Superior temporal gyrus (tissue), 1 donor: ENCODE results near the gene FAM171A1.
"Not testable (repeated sequence)": the region's sequence is repeated elsewhere in the genome, so short reads cannot be mapped to it uniquely, and the experiment has no call there.

Source experiments
- DNase-seq: peaks from one replicate; pipeline ENCODE4 v3.0.0-alpha.2; 2016; ENCODE audit errors: extremely low spot score

FAM171A1 gene

DNA sequence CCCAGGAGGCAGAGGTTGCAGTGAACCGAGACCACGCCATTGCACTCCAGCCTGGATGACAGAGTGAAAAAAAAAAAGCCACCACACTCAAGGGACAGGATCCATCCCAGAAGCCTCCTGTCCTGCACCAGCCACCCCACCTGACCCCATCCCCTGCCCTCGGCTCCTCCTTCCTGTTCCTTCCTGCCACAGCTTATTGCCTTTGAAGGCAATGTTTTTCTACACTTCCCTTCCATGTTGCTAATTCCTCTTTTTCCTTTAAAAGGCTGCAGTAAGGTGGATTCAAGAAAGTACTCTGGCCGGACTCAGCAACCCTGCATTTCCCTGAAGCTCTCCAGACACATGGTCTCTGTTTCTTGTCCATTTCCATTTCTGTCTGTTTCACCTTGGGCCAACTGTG is 80.9 kb downstream of the FAM171A1 start:
- no peak for DNase-seq

DNA sequence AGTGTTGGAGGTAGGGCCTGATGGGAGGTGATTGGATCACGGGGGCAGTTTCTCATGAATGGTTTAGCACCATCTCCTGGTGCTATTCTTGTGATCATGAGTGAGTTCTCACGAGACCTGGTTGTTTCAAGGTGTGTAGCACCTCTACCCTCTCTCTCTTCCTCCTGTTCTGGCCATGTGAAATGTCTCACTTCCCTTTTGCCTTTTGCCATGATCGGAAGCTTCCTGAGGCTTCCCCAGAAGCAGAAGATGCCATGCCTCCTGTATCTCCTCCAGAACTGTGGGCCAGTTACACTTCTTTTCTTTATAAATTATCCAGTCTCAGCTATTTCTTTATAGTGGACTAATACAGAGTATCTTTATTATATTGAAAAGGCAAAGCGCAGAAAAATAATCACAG is 90.1 kb downstream of the FAM171A1 start:
- no peak for DNase-seq

DNA sequence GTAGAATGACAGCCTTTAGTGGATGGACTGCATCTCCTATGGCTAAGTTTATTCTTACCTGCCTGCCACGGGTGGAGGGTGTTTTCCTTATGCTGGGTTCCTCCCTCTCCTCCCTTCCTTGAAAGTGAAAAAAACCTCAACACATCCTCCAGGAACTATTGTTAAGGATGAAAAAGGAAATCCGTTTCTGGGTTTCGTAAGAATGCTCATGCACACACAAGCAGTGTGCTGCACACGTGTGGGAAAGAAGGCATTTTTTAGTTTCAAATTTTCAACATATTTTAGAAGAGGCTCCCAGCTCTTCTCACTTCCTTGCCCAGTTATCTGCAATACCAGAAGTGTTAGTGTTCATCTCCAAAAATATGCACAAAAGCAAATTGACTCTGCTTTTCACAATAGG is 90.6 kb downstream of the FAM171A1 start:
- DNase-seq = peak; percentile 44

DNA sequence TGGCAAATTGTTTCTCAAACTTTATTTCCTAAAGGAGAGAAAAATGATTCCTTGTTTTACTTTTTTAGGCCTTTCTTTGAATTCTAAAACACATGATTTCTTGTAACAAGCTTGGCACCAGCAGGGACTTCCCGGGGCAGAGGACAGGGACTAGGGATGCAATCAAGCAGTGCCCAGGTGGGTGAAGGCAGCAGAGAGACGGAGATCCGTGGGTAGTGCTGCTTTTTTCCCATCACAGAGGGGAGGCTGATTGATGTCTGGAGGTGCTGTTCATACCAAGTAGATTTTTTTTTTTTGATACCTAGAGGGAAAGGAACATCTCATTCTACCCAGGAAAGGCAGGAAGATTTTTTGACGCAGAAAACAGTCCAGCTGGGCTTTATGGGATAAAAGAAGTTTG is 91.9 kb downstream of the FAM171A1 start:
- DNase-seq = no peak

DNA sequence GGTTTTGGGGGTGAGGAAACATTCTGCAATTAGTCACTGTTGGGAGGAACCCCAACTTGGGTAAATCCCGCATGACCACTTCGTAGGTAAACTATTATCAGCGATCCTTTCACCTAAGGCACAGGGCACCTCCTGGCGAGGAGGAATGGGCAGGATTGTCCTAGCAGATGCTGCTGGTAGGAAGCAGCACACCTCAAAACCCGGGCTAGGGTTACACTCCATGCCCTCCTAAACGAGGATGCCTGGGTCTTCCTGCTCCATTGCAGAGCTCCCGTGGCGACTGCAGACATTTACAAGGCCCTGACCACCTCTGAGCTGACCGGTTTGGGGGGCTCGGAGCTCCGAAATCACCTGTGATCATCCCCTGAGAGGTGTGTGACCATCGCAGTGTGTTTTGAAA is 92.3 kb downstream of the FAM171A1 start:
- no peak for DNase-seq

DNA sequence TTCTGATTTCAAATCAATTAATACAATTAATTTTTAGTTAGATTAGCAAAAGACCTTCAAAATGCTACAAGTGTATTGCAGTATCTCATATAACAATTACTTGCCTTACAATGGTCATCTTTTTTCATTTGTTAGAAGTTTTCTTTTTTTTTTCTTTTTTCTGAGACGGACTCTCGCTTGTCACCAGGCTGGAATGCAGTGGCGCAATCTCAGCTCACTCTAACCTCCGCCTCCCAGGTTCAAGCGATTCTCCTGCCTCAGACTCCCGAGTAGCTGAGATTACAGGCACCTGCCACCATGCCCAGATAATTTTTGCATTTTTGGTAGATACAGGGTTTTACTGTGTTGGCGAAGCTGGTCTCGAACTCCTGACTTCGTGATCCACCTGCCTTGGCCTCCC is 95.0 kb downstream of the FAM171A1 start:
- not testable (repeated sequence) for DNase-seq

DNA sequence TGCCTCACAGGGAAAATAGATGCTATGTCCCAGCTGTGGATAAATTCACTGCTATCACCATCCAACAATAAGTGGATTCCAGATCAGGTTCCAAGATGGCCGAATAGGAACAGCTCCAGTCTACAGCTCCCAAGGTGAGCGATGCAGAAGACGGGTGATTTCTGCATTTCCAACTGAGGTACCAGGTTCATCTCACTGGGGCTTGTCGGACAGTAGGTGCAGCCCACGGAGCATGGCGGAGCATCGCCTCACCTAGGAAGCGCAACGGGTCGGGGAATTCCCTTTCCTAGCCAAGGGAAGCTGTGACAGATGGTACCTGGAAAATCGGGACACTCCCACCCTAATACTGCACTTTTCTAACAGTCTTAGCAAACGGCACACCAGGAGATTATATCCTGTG is 101.3 kb downstream of the FAM171A1 start:
- not testable (repeated sequence) for DNase-seq

DNA sequence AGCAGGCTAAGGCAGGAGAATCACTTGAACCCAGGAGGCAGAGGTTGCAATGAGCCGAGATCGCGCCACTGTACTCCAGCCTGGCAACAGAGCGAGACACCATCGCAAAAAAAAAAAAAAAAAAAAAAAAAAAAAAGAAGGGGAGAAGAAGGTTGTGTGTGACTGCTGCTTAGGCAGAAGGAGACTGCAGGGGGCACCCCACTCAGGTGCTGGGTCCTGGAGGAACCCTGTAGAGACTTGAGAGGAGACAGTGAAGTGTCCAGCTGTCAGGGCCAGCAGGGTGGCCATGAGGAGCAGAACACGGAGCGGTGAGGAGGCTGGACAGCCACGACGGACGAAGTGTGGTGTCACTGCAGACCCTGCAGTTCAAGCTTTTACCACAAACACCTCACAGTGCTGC is 103.6 kb downstream of the FAM171A1 start:
- DNase-seq = no peak

DNA sequence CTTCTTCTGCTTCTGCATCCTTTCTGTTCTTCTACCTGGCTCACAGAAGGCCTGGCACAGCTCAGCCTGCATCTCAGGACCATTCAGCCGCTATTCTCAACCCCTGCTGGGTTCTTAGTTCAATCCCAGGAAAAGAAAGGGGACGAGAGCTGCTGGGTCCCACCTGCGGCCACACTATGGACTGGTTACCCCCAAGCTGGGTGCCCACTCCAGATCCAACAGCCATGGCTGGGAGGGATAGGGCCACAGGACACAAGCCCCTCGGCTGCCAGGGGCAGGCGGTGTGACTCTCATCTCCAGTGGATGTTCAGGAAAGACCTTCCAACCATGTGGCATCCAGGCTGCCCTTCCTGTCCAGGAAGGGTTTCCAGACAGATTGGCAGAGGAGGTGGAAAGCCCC is 105.0 kb downstream of the FAM171A1 start:
- no peak for DNase-seq

DNA sequence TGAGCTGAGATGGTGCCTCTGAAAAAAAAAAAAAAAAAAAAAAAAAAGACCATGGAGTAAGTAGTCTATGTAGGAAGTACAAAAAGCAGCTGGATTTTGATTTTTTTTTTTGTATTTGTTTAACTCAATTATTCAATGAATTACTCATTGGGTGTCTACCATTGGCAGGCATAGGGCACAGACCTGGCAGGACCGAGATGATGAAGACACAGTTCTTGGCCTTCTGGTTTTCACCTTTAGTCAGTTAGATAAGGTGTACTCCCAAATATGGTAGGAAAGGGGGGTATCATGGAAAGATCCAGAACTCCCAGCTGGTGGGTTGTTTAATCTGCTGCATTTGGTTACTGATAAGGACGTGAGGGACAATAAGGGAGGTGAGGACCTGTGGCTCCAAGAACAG is 105.5 kb downstream of the FAM171A1 start:
- no peak for DNase-seq

DNA sequence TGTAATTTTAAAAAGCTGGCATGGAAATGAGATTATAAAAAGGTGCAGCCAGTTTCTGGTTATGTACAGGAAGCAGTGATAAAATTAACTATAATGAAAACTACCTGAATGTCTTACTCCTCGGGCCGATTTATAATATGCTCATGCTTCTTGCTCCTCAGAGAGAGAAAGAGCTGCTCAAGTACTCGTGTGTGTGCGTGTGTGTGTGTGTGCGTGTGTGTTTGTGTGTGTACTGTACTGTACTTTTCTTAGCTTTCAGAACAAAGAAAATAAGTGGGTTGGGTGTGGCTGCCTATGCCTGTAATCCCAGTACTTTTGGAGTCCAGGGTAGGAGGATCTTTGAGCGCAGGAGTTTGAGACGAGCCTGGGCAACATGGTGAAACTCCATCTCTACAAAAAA is 106.0 kb downstream of the FAM171A1 start:
- DNase-seq = no peak

DNA sequence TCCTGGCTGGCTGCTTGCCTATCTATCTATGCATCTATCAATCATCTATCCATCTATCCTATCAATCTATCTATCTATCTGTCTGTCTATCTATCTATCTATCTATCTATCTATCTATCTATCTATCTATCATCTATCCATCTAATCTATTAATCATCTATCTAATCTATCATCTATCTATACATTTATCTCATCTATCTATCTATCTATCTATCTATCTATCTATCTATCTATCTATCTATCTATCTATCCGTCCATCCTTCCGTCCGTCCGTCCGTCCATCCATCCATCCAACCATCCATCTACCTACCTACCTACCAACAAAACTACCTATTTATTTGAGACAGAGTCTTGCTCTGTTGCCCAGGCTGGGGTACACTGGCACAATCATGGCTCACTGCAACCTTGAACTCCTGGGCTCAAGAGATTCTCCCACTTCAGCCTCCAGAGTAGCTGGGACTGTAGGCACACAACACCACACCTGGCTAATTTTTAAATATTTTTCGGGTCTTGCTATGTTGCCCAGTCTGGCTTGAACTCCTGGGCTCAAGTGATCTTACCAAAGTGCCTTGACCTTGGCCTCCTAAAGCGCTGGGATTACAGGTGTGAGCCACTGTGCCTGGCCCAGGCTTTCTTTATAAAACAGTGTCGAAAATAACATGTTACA is 107.3 kb downstream of the FAM171A1 start:
- no peak for DNase-seq

DNA sequence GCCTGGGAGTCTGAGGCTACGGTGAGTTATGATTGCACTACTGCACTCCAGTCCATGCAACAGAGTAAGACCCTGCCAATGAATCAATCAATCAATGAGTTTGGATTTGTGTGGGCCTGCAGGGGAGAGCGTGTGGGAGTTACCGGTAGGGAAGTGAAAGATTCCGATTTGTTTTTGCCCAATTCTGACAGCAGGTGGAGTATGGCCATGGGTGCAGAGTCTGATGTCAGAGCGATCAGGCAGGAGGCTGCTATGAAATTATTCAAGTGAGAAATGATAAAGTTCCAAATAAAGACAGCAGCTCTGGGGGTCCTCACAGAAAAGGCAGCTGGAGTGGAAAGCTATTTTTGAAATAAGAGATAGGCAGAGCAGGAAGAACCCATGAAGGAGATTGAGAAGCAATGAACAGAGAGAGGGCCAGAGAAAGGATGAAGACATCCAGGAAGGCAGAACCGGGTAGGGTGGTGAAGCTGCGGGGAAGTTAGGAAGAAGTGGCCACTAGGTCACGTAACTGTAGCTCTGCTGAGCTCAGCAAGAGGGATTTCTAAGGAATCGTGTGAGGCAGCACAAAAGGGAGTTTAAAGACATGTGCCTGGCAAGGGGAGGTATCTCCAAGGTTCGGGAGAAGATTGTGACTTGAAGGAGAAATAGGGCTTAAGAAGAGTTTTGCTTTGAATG is 108.9 kb downstream of the FAM171A1 start:
- DNase-seq = peak; percentile 72

DNA sequence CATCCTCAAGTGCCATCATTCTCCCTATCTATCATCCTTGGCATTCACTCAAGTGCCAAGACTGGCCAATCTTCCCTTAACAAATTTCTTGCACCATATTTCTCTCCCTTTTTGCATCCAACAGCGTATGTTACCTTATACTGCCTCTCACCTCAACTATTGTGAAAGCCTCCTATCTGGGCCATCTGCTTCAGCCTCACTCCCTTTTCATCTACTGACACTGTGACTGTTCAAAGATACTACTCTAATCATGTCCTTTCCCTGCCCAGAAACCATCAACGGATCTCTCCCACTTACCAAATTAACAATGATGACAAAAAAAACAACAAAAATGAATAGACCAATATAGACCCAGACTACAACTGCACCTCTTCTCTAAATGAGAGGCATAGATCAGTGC is 112.0 kb downstream of the FAM171A1 start:
- no peak for DNase-seq

DNA sequence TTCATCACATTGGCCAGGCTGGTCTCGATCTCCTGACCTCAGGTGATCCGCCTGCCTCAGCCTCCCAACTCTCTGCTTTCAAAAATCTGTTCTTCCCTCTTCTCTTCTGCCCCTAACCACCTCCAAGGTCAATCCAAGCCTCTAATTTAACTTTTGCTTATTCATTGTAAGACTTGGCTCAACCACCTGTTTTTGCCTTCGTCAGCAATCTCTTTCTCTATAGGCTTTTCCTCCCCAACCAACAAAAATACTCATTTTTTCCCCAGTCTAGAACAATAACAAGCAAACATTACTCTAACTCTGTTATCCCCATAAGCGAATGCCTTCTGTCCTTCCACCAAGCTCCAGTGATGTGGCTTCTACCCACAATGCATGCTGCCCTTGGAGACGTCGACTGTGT is 112.8 kb downstream of the FAM171A1 start:
- DNase-seq = no peak

DNA sequence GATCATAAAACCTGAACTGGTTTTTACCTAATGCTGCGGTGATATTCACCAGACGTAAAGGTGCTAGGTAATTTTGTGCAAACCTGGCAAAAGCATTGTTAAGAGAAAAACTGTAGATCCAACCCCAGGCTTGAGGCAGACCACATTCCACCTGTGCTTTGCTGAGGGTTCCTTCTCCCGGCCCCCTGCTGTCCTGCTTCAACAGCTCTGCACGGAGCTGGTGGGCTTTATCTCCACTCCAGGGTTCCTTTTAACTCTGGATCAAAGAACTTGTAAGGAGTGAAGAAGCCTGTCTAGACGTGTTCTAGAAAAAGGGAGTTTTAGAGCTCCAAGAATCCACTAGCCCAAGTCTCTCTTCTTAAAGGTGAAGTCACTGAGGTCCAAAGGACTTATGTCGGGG is 115.1 kb downstream of the FAM171A1 start:
- no peak for DNase-seq

DNA sequence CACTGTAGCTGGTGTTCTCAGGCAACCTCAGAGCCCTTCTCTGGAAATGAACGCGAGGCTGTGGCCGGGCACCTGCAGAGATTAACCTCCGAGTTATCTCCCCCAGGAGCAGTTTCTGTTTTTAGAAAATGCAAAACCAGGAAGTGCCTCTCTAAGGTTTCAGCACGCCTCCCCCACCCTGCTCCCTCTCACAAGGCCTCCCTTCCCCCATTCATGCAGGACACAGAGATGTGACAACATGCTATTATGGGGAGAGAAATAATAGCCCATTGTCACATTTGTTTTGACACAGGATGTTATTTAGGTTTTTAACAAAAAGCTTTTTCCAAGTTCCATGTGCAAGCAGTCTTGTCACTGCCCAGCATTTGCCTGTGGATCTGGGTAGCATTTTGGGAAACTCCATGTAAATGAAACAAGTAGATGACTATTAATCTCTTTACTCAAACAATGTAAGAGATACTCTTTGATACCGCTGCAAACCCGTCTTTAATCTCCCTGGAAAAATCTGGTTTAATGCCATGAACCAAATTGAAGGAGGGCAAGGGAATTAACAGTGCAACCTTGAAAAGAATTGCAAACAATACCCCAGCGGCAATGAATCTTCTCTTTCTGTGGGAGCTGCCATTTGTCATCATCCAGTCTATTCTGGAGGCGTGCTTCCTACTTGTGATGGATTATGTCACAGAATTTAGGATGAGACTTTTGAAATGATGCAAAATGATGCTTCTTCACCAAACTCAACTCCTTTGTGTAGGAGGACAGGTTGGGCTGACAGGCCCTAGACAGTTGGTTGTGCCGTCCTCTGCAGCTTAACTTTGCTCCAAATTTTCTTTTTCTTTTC is 116.1 kb downstream of the FAM171A1 start:
- DNase-seq = peak; percentile 90

DNA sequence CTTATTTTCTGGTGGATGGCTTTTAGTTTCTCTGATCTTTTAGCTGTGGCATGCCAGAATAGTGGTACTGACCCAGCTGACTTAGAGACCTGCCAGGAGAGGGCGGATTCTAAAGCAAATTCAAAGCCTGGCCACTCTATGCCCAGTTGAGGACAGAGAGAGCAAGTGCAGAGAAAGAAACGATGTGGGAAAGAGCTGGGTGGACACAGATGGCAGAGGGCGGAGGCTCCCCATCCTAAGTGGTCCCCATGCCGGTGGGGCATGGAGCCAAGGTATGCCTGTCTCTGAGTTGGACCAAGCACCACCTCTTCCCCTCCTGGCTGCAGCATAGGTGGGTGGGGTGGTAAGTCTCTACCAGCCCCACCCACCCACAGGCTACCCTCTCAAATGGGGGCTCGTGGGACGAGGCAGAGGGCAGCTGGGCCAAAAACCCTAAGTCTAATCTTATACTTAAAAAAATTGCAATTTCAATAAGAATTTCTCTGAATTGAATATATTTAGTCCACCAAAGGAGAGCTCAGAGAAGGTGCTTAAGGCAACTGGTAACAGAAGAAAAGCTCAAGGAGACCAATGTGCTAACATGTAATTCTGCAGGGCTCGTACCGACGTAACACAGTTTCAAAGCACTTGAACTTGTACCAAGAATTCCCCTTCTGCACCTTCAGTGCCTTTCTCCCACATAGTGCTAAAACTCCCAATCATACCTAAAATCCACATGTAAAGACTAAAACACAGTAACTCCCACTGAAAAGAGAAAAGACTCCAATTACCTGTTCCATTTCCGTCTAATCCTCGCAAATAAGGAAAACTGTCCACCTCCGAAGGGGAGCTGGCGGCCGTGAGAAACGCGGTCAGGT is 116.9 kb downstream of the FAM171A1 start:
- peak; percentile 75 for DNase-seq

DNA sequence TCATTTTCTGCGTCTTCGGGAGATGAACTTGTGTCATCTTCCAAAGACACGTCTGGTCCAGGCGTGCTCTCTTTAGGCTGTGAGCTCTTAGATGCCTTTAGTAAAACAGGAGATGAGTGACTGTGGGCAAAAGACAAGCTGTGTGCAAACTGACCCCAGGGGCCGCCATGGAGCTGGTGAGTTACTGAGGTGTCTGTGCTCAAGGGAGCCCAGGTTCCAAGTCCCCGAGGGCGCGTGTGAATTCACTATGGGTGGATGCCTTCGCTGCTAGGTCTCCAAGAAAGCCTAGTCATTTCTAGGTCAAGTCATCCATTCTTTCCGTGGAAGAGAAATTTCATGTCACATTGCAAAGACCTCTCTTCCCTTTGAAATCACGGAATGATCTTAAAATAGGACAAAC is 118.7 kb downstream of the FAM171A1 start:
- DNase-seq = no peak

DNA sequence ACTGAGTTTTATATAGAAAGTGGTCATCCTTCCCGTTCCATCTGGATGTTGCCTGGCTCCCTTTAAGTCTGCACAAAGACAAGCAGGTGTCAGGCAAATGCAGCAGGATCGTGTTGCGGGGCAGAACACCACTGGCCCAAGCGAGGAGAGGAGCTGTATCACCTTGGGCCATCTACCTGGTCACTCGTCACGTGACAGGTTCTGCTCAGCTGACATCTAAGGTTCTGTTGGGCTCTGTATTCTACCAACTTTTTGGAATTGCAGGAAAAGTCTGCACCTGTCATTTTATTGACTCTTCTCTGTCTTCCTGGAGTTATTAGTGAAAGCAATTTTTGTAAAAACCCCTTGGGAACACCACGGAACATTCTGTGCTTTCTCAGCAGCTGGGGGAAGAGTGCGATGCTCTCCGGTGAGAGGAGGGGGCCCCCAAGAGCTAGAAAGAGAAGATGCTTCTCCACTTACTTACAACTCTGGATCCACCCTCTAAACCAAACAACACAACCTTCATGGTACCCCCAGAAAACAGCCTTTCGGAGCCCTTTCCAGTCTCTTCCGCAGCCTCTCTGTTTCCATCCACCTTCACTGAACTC is 119.2 kb downstream of the FAM171A1 start:
- DNase-seq = no peak

DNA sequence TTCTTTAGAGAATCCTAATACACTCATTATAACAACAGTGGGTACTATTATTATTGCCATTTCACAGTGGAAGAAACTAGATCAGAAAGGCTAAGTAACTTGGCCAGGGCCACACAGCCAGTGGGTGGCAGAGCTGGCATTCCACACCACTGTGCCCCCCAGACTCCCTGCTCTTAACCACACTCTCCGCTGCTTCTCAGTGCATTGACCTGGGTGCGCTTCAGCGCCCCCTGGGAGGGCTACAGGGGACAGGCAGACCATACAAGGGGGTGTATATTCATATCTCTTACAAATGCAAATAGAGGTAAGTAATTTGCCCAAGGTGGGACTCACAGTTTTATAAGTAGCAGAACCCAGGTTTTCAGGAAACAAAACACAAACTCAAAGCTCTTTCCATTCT is 125.6 kb downstream of the FAM171A1 start:
- no peak for DNase-seq
